ENCODE measurements around the gene SNAI3.

SNAI3 gene

GRCh38 chr16:88721815-88722755, 35.8 kb upstream of the SNAI3 start:
- no peak for DNase-seq (ENCODE audit: low read depth)
- no peak overlapping the region for H3K4me3 ChIP-seq (replicated peaks; ENCODE audit: low read depth, low read length)
- no peak for TF ChIP-seq CTCF (IDR thresholded peaks at IDR 0.05; ENCODE audit: low read length, missing control alignments)

- no peak for DNase-seq (ENCODE audit: low read depth)
- H3K4me3 ChIP-seq (replicated peaks; ENCODE audit: low read depth, low read length): no peak overlapping the region
- no peak for TF ChIP-seq CTCF (IDR thresholded peaks at IDR 0.05; ENCODE audit: low read length, missing control alignments)
These were observed 34.9 kb upstream of the SNAI3 start for GRCh38 chr16:88721236-88721635.

- no peak for DNase-seq (ENCODE audit: low read depth)
- TF ChIP-seq CTCF (IDR thresholded peaks at IDR 0.05; ENCODE audit: low read length, missing control alignments): no peak
- no peak overlapping the region for H3K4me3 ChIP-seq (replicated peaks; ENCODE audit: low read depth, low read length)
These were observed 34.2 kb upstream of the SNAI3 start for GRCh38 chr16:88720396-88720970.

GRCh38 chr16:88719933-88720296, 33.6 kb upstream of the SNAI3 start:
- no peak for TF ChIP-seq CTCF (IDR thresholded peaks at IDR 0.05; ENCODE audit: low read length, missing control alignments)
- DNase-seq (ENCODE audit: low read depth): no peak
- H3K4me3 ChIP-seq (replicated peaks; ENCODE audit: low read depth, low read length): no peak overlapping the region

- no peak for TF ChIP-seq CTCF (IDR thresholded peaks at IDR 0.05; ENCODE audit: low read length, missing control alignments)
- no peak overlapping the region for H3K4me3 ChIP-seq (replicated peaks; ENCODE audit: low read depth, low read length)
- DNase-seq (ENCODE audit: low read depth): no peak
These were observed 33.1 kb upstream of the SNAI3 start for GRCh38 chr16:88719267-88719932.

- no peak for DNase-seq (ENCODE audit: low read depth)
- no peak for TF ChIP-seq CTCF (IDR thresholded peaks at IDR 0.05; ENCODE audit: low read length, missing control alignments)
- H3K4me3 ChIP-seq (replicated peaks; ENCODE audit: low read depth, low read length): no peak overlapping the region
These were observed 31.9 kb upstream of the SNAI3 start for GRCh38 chr16:88718178-88718577.
